CD8-positive, alpha-beta memory T cell (primary cell): Measurements from ENCODE around the gene SREK1. TPM values are rescaled to one million over a fixed set of nuclear protein-coding genes. Genes with fewer than 3 reads are reported as not detected.
"Not testable (repeated sequence)": the region's sequence is repeated elsewhere in the genome, so short reads cannot be mapped to it uniquely, and the experiment has no call there.

ENCODE experiments used
- CTCF ChIA-PET: fragments of 350-600 bp; sonication (Branson Sonifier 250); formaldehyde crosslinking; loops from one replicate; lab custom pipeline; 2021; ENCODE audit warnings: antibody characterized with exemption; lab: Charles Lee
- POLR2A ChIA-PET: fragments of 350-600 bp; sonication (Branson Sonifier 250); formaldehyde crosslinking; loops from one replicate; lab custom pipeline; 2021; ENCODE audit warnings: antibody characterized with exemption; lab: Charles Lee
- DNase-seq, 5 donors: peaks; one replicate each; pipeline versions ENCODE4 v3.0.0 to v3.0.0-alpha.2; 2020 to 2022; ENCODE audit warnings: mixed read lengths in 1 of 5
- H3K27ac ChIP-seq: one replicate; pipeline ENCODE4 v1.7.0; 2013; ENCODE audit warnings: low read depth, mild to moderate bottlenecking, low read length, moderate library complexity
- H3K27me3 ChIP-seq: 2 replicates; pipeline ENCODE4 v1.7.0; 2013; ENCODE audit warnings: low read length, mild to moderate bottlenecking; ENCODE audit not compliant: insufficient read depth, poor library complexity, severe bottlenecking
- H3K36me3 ChIP-seq: 2 replicates; pipeline ENCODE4 v1.7.0; 2013; ENCODE audit warnings: mild to moderate bottlenecking, low read length, moderate library complexity; ENCODE audit not compliant: insufficient read depth
- H3K4me1 ChIP-seq: 2 replicates; pipeline ENCODE4 v1.7.0; 2013; ENCODE audit warnings: mild to moderate bottlenecking, low read length, moderate library complexity; ENCODE audit not compliant: insufficient read depth
- H3K4me3 ChIP-seq: 2 replicates; pipeline ENCODE4 v1.7.0; 2013; ENCODE audit warnings: mild to moderate bottlenecking, low read length
- H3K9me3 ChIP-seq: 2 replicates; pipeline ENCODE4 v1.7.0; 2013; ENCODE audit warnings: mild to moderate bottlenecking, low read length
- H3K27ac Mint-ChIP-seq, 8 donors: one replicate each; pipeline ENCODE4 v1.8.0; 2020 to 2021; ENCODE audit warnings: mixed read lengths in 8 of 8, mild to moderate bottlenecking in 6 of 8, inconsistent platforms in 3 of 8, moderate library complexity in 3 of 8
- H3K27me3 Mint-ChIP-seq, 2 donors: one replicate each; pipeline ENCODE4 v1.8.0; 2020 to 2021; ENCODE audit warnings: mixed read lengths in 2 of 2, mild to moderate bottlenecking in 1 of 2, moderate library complexity in 1 of 2
- H3K36me3 Mint-ChIP-seq, 3 donors: one replicate each; pipeline ENCODE4 v1.8.0; 2020 to 2021; ENCODE audit warnings: mixed read lengths in 3 of 3, inconsistent platforms in 1 of 3, mild to moderate bottlenecking in 1 of 3
- H3K4me1 Mint-ChIP-seq, 3 donors: one replicate each; pipeline ENCODE4 v1.8.0; 2020 to 2021; ENCODE audit warnings: mixed read lengths in 3 of 3, inconsistent platforms in 1 of 3, mild to moderate bottlenecking in 1 of 3
- H3K4me3 Mint-ChIP-seq, 7 donors: one replicate each; pipeline ENCODE4 v1.8.0; 2020 to 2021; ENCODE audit warnings: mixed read lengths in 7 of 7, mild to moderate bottlenecking in 6 of 7, moderate library complexity in 4 of 7, inconsistent platforms in 2 of 7
- H3K9me3 Mint-ChIP-seq, 5 donors: one replicate each; pipeline ENCODE4 v1.8.0; 2020 to 2022; ENCODE audit warnings: mixed read lengths in 5 of 5, mild to moderate bottlenecking in 3 of 5, moderate library complexity in 2 of 5, inconsistent platforms in 1 of 5
- polyA plus RNA-seq: library from polyadenylated mRNA; unstranded; fragments of 300-500 nt; fragmentation: Illumina TruSeq; gene quantifications from one replicate; pipeline ENCODE4 v1.2.3, GENCODE V29; 2021
- total RNA-seq, 2 experiments: library from RNA; stranded (reverse); gene quantifications; one replicate each; pipeline ENCODE4 v1.2.3, GENCODE V29; 2021

SREK1 gene
- total and polyA plus RNA-seq, 3 experiments from 2014 or later = 21.8 to 54.7 (median 51.1) TPM

- H3K36me3 Mint-ChIP-seq = peaks cover 0 to 20% (median 2%) of the 10 kb centered on the region in 3 donors
- peaks cover 4 to 8% (median 4%) of the 10 kb centered on the region in 5 donors for H3K9me3 Mint-ChIP-seq
- no peaks in the 10 kb centered on the region for H3K27me3 ChIP-seq
- H3K4me3 ChIP-seq = no peak overlapping the region
- H3K4me1 ChIP-seq = no peaks in the 10 kb centered on the region
- no peaks in the 10 kb centered on the region for H3K4me1 Mint-ChIP-seq
- H3K27ac Mint-ChIP-seq = no peak overlapping the region
- DNase-seq = no peak
- no peaks in the 10 kb centered on the region for H3K9me3 ChIP-seq
- H3K27me3 Mint-ChIP-seq = peaks cover 2 to 4% of the 10 kb centered on the region in 2 donors
- H3K27ac ChIP-seq = no peak overlapping the region
- ChIA-PET POLR2A (no interaction called here), CTCF (no interaction called here)
- no peaks in the 10 kb centered on the region for H3K36me3 ChIP-seq
- no peak overlapping the region for H3K4me3 Mint-ChIP-seq
Measured at GRCh38 chr5:66134407-66134861, 9.7 kb upstream of the SREK1 start.

- DNase-seq = no peak
- Histone ChIP-seq H3K27ac (no peak overlapping the region), H3K4me1 (no peaks in the 10 kb centered on the region), H3K9me3 (no peaks in the 10 kb centered on the region), H3K36me3 (no peaks in the 10 kb centered on the region), H3K27me3 (no peaks in the 10 kb centered on the region), H3K4me3 (no peak overlapping the region)
- Mint-ChIP-seq H3K4me1 (no peaks in the 10 kb centered on the region), H3K27me3 (peaks cover 0 to 2% of the 10 kb centered on the region in 2 donors), H3K27ac (no peak overlapping the region), H3K36me3 (peaks cover 0 to 6% (median 1%) of the 10 kb centered on the region in 3 donors), H3K9me3 (no peaks in the 10 kb centered on the region), H3K4me3 (no peak overlapping the region)
- CTCF ChIA-PET = no interaction called here
- POLR2A ChIA-PET = no interaction called here
Measured at GRCh38 chr5:66136053-66136452, 8.0 kb upstream of the SREK1 start.

- CTCF ChIA-PET, H3K27me3 ChIP-seq, H3K4me1 ChIP-seq, H3K27me3 Mint-ChIP-seq, H3K27ac ChIP-seq, H3K9me3 ChIP-seq, H3K27ac Mint-ChIP-seq, H3K4me1 Mint-ChIP-seq, H3K4me3 Mint-ChIP-seq, H3K9me3 Mint-ChIP-seq, POLR2A ChIA-PET, DNase-seq, H3K4me3 ChIP-seq, H3K36me3 ChIP-seq, H3K36me3 Mint-ChIP-seq: not testable (repeated sequence)
Measured at GRCh38 chr5:66136944-66137343, 7.2 kb upstream of the SREK1 start.

- Mint-ChIP-seq H3K4me3 (peak overlapping the region in 1 of 7 donors; percentile 0), H3K9me3 (no peaks in the 10 kb centered on the region), H3K27me3 (no peaks in the 10 kb centered on the region), H3K4me1 (peaks cover 3 to 15% (median 9%) of the 10 kb centered on the region in 3 donors), H3K36me3 (peaks cover 0 to 2% (median 1%) of the 10 kb centered on the region in 3 donors), H3K27ac (peak overlapping the region in 1 of 8 donors; percentile 18)
- Histone ChIP-seq H3K27me3 (no peaks in the 10 kb centered on the region), H3K27ac (no peak overlapping the region), H3K36me3 (no peaks in the 10 kb centered on the region), H3K9me3 (no peaks in the 10 kb centered on the region), H3K4me1 (peaks cover 15% of the 10 kb centered on the region), H3K4me3 (no peak overlapping the region)
- ChIA-PET POLR2A (no interaction called here), CTCF (no interaction called here)
- DNase-seq = no peak
Measured at GRCh38 chr5:66138637-66139317, 5.3 kb upstream of the SREK1 start.

GRCh38 chr5:66139318-66139712 is 4.8 kb upstream of the SREK1 start:
- Mint-ChIP-seq H3K4me3 (peak overlapping the region in 1 of 7 donors; percentile 0), H3K27ac (peak overlapping the region in 1 of 8 donors; percentile 11), H3K27me3 (peaks cover 0 to 3% of the 10 kb centered on the region in 2 donors), H3K4me1 (peaks cover 5 to 20% (median 10%) of the 10 kb centered on the region in 3 donors), H3K9me3 (no peaks in the 10 kb centered on the region), H3K36me3 (peaks cover 0 to 7% (median 1%) of the 10 kb centered on the region in 3 donors)
- no peak overlapping the region for H3K4me3 ChIP-seq
- POLR2A ChIA-PET = interaction anchor here (0.7 kb wide), 1 partner anchor 520 kb away, joined by 3 read pairs; no protein-coding TSS in a partner anchor
- DNase-seq = no peak
- peaks cover 15% of the 10 kb centered on the region for H3K4me1 ChIP-seq
- CTCF ChIA-PET = no interaction called here
- H3K36me3 ChIP-seq = no peaks in the 10 kb centered on the region
- H3K27ac ChIP-seq = no peak overlapping the region
- no peaks in the 10 kb centered on the region for H3K9me3 ChIP-seq
- H3K27me3 ChIP-seq = no peaks in the 10 kb centered on the region

- H3K4me3 ChIP-seq = no peak overlapping the region
- H3K9me3 ChIP-seq = no peaks in the 10 kb centered on the region
- H3K4me3 Mint-ChIP-seq = peak overlapping the region in 5 of 7 donors; percentile 15 to 99 (median 24)
- H3K36me3 ChIP-seq = no peaks in the 10 kb centered on the region
- peaks cover 0 to 18% (median 1%) of the 10 kb centered on the region in 3 donors for H3K36me3 Mint-ChIP-seq
- peak in 1 of 5 donors; percentile 17 for DNase-seq
- ChIA-PET POLR2A (no interaction called here), CTCF (no interaction called here)
- H3K27ac ChIP-seq = no peak overlapping the region
- no peaks in the 10 kb centered on the region for H3K27me3 ChIP-seq
- peaks cover 0 to 4% of the 10 kb centered on the region in 2 donors for H3K27me3 Mint-ChIP-seq
- H3K4me1 Mint-ChIP-seq = peaks cover 25 to 46% (median 35%) of the 10 kb centered on the region in 3 donors
- H3K4me1 ChIP-seq = peaks cover 32% of the 10 kb centered on the region
- H3K9me3 Mint-ChIP-seq = no peaks in the 10 kb centered on the region
- peak overlapping the region in 1 of 8 donors; percentile 67 for H3K27ac Mint-ChIP-seq
Measured at GRCh38 chr5:66142417-66142816, 1.7 kb upstream of the SREK1 start.

GRCh38 chr5:66143473-66144073 is 527 bp upstream of the SREK1 start:
- Mint-ChIP-seq H3K27me3 (peaks cover 0 to 4% of the 10 kb centered on the region in 2 donors), H3K4me3 (peak overlapping the region; percentile 98 to 100 (median 99)), H3K4me1 (peaks cover 30 to 56% (median 40%) of the 10 kb centered on the region in 3 donors), H3K27ac (peak overlapping the region; percentile 99 to 100 (median 100)), H3K9me3 (no peaks in the 10 kb centered on the region), H3K36me3 (peaks cover 0 to 18% (median 1%) of the 10 kb centered on the region in 3 donors)
- Histone ChIP-seq H3K27ac (peak overlapping the region; percentile 99), H3K4me3 (peak overlapping the region; percentile 70), H3K9me3 (no peaks in the 10 kb centered on the region), H3K27me3 (no peaks in the 10 kb centered on the region), H3K36me3 (no peaks in the 10 kb centered on the region), H3K4me1 (peaks cover 39% of the 10 kb centered on the region)
- CTCF ChIA-PET = interaction anchor here (1.4 kb wide), 1 partner anchor 383 kb away, joined by 4 read pairs; no protein-coding TSS in a partner anchor
- POLR2A ChIA-PET = interaction anchor here (1.0 to 1.5 kb wide), 3 partner anchors 13 to 580 kb away, joined by 4 to 16 read pairs (median 10); partner anchors contain the start of genes CENPK, ERBIN and PPWD1
- DNase-seq = no peak
